CD4-positive, CD25-positive, alpha-beta regulatory T cell (primary cell): Measurements from ENCODE around the gene IRS1. TPM values are rescaled to one million over a fixed set of nuclear protein-coding genes. Genes with fewer than 3 reads are reported as not detected.

Experiments
- ATAC-seq, 2 donors: fragments of 150-1000 bp; cut with Tn5 transposase; one replicate each; pipeline ENCODE4 v1.10.0; 2021; ENCODE audit warnings: low read depth in 2 of 2, moderate number of reproducible peaks in 2 of 2, moderate library complexity in 1 of 2
- DNase-seq, 3 donors: peaks; one replicate each; pipeline versions ENCODE4 v3.0.0 to v3.0.0-alpha.2; 2012 to 2022; ENCODE audit warnings: mixed read lengths in 1 of 3
- H3K27ac ChIP-seq: one replicate; pipeline ENCODE4 v1.7.0; 2013; ENCODE audit warnings: mild to moderate bottlenecking, low read length; ENCODE audit not compliant: insufficient read depth, poor library complexity, severe bottlenecking
- H3K27me3 ChIP-seq: one replicate; pipeline ENCODE4 v1.7.0; 2013; ENCODE audit warnings: low read length; ENCODE audit not compliant: control insufficient read depth, insufficient read depth
- H3K36me3 ChIP-seq: one replicate; pipeline ENCODE4 v1.7.0; 2013; ENCODE audit warnings: mild to moderate bottlenecking, low read length, moderate library complexity; ENCODE audit not compliant: control insufficient read depth, insufficient read depth
- H3K4me1 ChIP-seq: 2 replicates; pipeline ENCODE4 v1.7.0; 2013; ENCODE audit warnings: mild to moderate bottlenecking, low read length; ENCODE audit not compliant: insufficient read depth, control insufficient read depth, poor library complexity, severe bottlenecking
- H3K4me3 ChIP-seq: one replicate; pipeline ENCODE4 v1.7.0; 2013; ENCODE audit warnings: low read depth, mild to moderate bottlenecking, low read length, moderate library complexity
- H3K9me3 ChIP-seq, 2 experiments: 1 replicate in 1 of 2; 2 replicates in 1 of 2; pipeline ENCODE4 v1.7.0; 2013; ENCODE audit warnings: low read length in 2 of 2, mild to moderate bottlenecking in 1 of 2, moderate library complexity in 1 of 2; ENCODE audit not compliant: control insufficient read depth in 2 of 2
- H3K27ac Mint-ChIP-seq, 3 donors: one replicate each; pipeline ENCODE4 v1.8.0; 2020 to 2022; ENCODE audit warnings: mild to moderate bottlenecking in 3 of 3, mixed read lengths in 3 of 3, moderate library complexity in 2 of 3
- H3K27me3 Mint-ChIP-seq: one replicate; pipeline ENCODE4 v1.8.0; 2022; ENCODE audit warnings: mild to moderate bottlenecking, mixed read lengths
- H3K36me3 Mint-ChIP-seq: one replicate; pipeline ENCODE4 v1.8.0; 2020; ENCODE audit warnings: mixed read lengths
- H3K4me1 Mint-ChIP-seq, 4 donors: one replicate each; pipeline ENCODE4 v1.8.0; 2020 to 2022; ENCODE audit warnings: mixed read lengths in 4 of 4, mild to moderate bottlenecking in 1 of 4
- H3K4me3 Mint-ChIP-seq, 4 donors: one replicate each; pipeline ENCODE4 v1.8.0; 2020 to 2022; ENCODE audit warnings: mild to moderate bottlenecking in 4 of 4, mixed read lengths in 4 of 4, moderate library complexity in 3 of 4
- H3K9me3 Mint-ChIP-seq, 7 donors: one replicate each; pipeline ENCODE4 v1.8.0; 2020 to 2022; ENCODE audit warnings: mixed read lengths in 7 of 7, mild to moderate bottlenecking in 3 of 7, moderate library complexity in 2 of 7
- polyA plus RNA-seq, 4 donors: library from polyadenylated mRNA; unstranded; fragments of 300-500 nt; fragmentation: Illumina TruSeq; gene quantifications; one replicate each; pipeline ENCODE4 v1.2.3, GENCODE V29; 2021
- total RNA-seq: library from RNA; stranded (reverse); gene quantifications from one replicate; pipeline ENCODE4 v1.2.3, GENCODE V29; 2022

IRS1 gene
- total and polyA plus RNA-seq, 5 donors from 2014 or later = 0.05 to 3.5 (median 0.15) TPM; not detected in 1

DNA sequence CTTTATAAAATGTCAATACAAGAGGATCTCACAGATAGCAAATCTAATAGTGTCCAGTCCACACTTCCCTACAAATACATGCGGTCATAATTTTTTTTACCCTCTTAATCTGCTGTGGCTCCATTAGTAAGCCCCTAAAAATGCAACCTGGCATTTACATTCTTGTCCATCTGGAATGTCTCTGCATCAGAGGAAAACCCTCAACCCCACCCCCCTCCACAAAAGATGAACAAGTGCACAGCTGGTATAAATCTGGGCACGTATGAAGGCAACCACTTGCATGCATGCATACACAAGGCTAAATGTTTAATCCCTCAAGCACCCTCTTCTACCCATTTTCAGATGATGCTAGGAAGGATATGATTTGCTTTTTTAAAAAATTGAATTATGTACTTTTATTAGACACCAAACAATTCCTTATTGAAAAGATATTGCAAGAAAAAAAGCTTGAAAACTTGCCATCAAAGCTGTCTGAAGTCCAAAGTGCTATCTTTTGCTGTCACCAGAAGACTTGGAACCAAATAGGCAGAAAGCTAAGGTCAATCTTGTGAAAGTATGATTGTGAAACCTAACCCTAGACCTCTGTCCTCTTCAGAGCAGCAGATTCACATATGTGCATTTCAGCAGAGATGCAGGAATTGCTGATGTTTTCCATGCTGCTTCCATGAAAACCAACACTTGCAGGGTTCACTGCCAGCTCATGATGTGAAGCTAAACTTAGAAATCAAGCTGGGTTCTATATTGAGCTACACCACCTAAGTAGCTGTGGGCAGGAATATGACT is 39.0 kb downstream of the IRS1 start:
- peaks cover 6% of the 10 kb centered on the region for H3K27me3 Mint-ChIP-seq
- ATAC-seq = no peak
- Histone ChIP-seq H3K9me3 (no peaks in the 10 kb centered on the region), H3K4me1 (no peaks in the 10 kb centered on the region), H3K27me3 (no peaks in the 10 kb centered on the region), H3K27ac (no peak overlapping the region), H3K4me3 (no peak overlapping the region), H3K36me3 (no peaks in the 10 kb centered on the region)
- no peaks in the 10 kb centered on the region for H3K4me1 Mint-ChIP-seq
- H3K36me3 Mint-ChIP-seq = no peaks in the 10 kb centered on the region
- H3K27ac Mint-ChIP-seq = no peak overlapping the region
- H3K4me3 Mint-ChIP-seq = no peak overlapping the region
- peaks cover 0 to 3% (median 0%) of the 10 kb centered on the region in 7 donors for H3K9me3 Mint-ChIP-seq
- DNase-seq = no peak

DNA sequence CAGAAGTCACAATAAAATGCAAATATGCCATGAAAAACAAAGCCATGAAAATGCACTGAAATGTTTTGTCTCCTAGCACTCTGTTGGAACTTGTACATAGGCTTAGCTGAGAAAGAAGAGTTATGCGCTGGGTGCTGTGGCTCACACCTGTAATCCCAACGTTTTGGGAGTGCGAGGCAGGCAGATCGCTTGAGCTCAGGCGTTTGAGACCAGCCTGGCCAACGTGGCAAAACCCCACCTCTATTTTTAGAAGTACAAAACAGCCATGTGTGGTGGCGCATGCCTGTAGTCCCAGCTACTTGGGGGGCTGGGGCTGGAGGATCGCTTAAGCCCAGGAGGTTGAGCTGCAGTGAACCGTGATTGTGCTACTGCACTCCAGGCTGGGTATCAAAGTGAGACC is 39.9 kb downstream of the IRS1 start:
- Mint-ChIP-seq H3K9me3 (peaks cover 0 to 2% (median 0%) of the 10 kb centered on the region in 7 donors), H3K27me3 (peaks cover 6% of the 10 kb centered on the region), H3K36me3 (no peaks in the 10 kb centered on the region), H3K27ac (no peak overlapping the region), H3K4me1 (no peaks in the 10 kb centered on the region), H3K4me3 (no peak overlapping the region)
- no peaks in the 10 kb centered on the region for H3K9me3 ChIP-seq
- no peaks in the 10 kb centered on the region for H3K27me3 ChIP-seq
- no peaks in the 10 kb centered on the region for H3K4me1 ChIP-seq
- H3K36me3 ChIP-seq = no peaks in the 10 kb centered on the region
- no peak overlapping the region for H3K27ac ChIP-seq
- DNase-seq (no peak), ATAC-seq (no peak)
- H3K4me3 ChIP-seq = no peak overlapping the region

DNA sequence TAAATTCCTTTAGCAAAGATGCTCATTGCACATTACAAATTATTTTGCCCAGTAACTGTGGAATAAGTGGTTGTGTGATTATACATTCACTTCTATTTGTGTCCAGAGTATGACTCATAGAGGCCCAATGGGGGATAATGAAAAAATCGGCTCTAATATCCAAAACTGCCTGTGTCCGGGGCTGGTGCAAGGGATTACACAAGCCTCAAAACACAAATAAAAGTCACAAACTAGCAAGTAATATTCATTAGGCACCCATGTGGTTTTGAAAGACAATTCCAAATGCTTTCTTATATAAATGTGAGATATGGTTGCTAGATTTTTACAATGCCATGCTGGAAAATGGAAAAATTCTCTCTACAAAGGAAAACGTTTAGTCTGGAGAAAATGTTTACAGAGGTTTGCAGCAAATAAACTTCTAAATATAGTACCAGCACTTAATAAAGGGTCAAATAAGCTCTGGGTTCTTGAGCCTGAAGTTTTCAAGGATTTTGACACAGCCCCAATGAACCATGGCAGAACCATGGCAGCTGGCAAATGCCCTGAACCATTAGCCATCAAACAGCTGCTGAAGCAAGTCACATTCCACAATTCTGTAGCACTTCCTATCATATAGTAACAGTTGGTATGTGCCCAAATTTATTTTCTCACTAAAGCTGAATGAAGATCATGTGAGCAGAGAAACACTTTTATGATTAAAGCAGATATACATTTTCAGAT is 40.5 kb downstream of the IRS1 start:
- Histone ChIP-seq H3K36me3 (no peaks in the 10 kb centered on the region), H3K9me3 (no peaks in the 10 kb centered on the region), H3K27ac (no peak overlapping the region), H3K4me1 (no peaks in the 10 kb centered on the region), H3K4me3 (no peak overlapping the region), H3K27me3 (no peaks in the 10 kb centered on the region)
- Mint-ChIP-seq H3K4me3 (no peak overlapping the region), H3K27ac (no peak overlapping the region), H3K9me3 (peaks cover 0 to 2% (median 0%) of the 10 kb centered on the region in 7 donors), H3K4me1 (no peaks in the 10 kb centered on the region), H3K27me3 (peaks cover 6% of the 10 kb centered on the region), H3K36me3 (no peaks in the 10 kb centered on the region)
- ATAC-seq = no peak
- DNase-seq = no peak

DNA sequence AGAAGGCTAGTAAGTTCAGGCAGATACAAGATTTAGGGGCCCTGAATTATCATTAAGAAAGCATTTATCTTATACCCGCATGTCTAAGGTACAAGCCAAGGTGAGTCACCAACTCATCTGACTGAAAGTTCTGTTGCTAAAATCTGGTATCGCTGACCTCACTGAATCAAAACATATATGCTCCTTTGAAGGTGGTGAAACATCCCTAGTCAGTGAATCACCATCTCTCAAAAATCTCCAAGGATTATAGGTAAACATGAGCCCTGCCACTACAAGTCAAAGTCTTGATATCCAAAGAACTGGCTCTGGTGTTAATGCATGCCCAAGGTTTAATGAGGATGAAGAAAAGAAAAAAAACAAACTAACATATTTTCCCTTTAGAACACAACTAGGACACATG is 43.5 kb downstream of the IRS1 start:
- H3K36me3 ChIP-seq = no peaks in the 10 kb centered on the region
- Mint-ChIP-seq H3K36me3 (no peaks in the 10 kb centered on the region), H3K27me3 (peaks cover 6% of the 10 kb centered on the region), H3K4me1 (no peaks in the 10 kb centered on the region), H3K4me3 (no peak overlapping the region), H3K27ac (no peak overlapping the region), H3K9me3 (peaks cover 0 to 2% (median 0%) of the 10 kb centered on the region in 7 donors)
- ATAC-seq = peak in 1 of 2 donors; percentile 42
- H3K9me3 ChIP-seq = no peaks in the 10 kb centered on the region
- no peak overlapping the region for H3K27ac ChIP-seq
- no peaks in the 10 kb centered on the region for H3K4me1 ChIP-seq
- no peak overlapping the region for H3K4me3 ChIP-seq
- peak in 1 of 3 donors; percentile 5 for DNase-seq
- H3K27me3 ChIP-seq = no peaks in the 10 kb centered on the region

DNA sequence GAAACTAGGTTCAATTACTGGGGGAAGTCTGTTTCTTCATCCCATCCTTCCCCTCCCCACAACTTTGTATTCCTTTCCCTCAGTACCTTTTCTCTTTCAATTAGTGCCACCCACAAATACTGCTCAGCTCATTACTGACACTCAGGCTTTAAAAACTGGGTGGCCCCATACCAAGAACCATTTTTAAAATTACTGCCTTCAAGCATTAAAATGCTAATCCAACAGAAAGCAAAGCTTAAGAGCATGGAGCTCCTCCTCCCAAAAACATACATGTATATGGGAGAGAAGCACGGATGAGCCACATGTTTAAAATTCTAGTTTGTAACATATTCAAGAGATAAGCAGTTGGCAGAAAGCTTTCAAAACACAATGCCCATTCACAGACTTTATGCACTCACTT is 44.0 kb downstream of the IRS1 start:
- peaks cover 0 to 2% (median 0%) of the 10 kb centered on the region in 7 donors for H3K9me3 Mint-ChIP-seq
- Histone ChIP-seq H3K36me3 (no peaks in the 10 kb centered on the region), H3K4me1 (no peaks in the 10 kb centered on the region), H3K27me3 (no peaks in the 10 kb centered on the region), H3K27ac (no peak overlapping the region), H3K9me3 (no peaks in the 10 kb centered on the region), H3K4me3 (no peak overlapping the region)
- H3K4me1 Mint-ChIP-seq = no peaks in the 10 kb centered on the region
- ATAC-seq = no peak
- DNase-seq = no peak
- no peak overlapping the region for H3K4me3 Mint-ChIP-seq
- peak overlapping the region in 1 of 3 donors; percentile 10 for H3K27ac Mint-ChIP-seq
- H3K36me3 Mint-ChIP-seq = no peaks in the 10 kb centered on the region
- H3K27me3 Mint-ChIP-seq = peaks cover 10% of the 10 kb centered on the region

DNA sequence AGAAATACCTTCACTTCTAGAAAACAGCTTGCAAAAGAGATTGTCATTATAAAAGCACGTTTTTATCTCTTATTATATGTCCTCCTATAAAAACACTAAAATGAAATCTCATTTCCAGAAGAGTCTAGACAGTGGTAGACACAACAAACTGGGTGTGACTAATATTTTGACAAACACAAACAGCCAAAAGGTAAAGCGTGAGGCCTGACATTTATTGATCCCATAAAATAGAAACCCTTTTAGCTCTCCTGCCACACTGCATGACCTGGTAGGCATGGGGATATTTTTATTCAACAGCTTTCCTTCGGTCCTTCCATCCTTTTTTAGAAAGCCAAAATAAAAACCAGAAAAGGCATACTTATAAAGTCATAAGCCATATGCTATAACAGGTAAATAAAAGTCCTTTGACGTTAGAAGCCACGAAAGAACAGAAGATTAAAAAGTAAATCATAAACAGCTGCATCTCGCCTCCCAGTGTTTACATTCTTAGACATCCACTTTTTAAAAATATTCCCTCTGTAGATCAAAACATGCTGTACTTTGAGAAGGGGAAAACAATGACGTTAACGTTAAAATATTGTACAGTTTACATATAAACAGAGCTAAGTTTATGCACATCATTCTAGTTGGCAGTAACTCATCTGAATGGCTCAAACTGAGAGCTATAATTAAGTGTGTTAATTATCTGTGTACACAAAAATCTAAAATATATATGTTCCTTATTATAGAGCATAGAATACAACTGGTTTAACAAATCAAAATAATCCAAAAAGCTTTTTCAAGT is 44.6 kb downstream of the IRS1 start:
- ATAC-seq = no peak
- H3K9me3 ChIP-seq = no peaks in the 10 kb centered on the region
- Mint-ChIP-seq H3K9me3 (peaks cover 0 to 2% (median 0%) of the 10 kb centered on the region in 7 donors), H3K4me3 (no peak overlapping the region), H3K36me3 (no peaks in the 10 kb centered on the region), H3K4me1 (no peaks in the 10 kb centered on the region), H3K27me3 (peaks cover 15% of the 10 kb centered on the region), H3K27ac (no peak overlapping the region)
- no peaks in the 10 kb centered on the region for H3K27me3 ChIP-seq
- no peak for DNase-seq
- no peaks in the 10 kb centered on the region for H3K4me1 ChIP-seq
- no peak overlapping the region for H3K4me3 ChIP-seq
- no peaks in the 10 kb centered on the region for H3K36me3 ChIP-seq
- H3K27ac ChIP-seq = no peak overlapping the region

DNA sequence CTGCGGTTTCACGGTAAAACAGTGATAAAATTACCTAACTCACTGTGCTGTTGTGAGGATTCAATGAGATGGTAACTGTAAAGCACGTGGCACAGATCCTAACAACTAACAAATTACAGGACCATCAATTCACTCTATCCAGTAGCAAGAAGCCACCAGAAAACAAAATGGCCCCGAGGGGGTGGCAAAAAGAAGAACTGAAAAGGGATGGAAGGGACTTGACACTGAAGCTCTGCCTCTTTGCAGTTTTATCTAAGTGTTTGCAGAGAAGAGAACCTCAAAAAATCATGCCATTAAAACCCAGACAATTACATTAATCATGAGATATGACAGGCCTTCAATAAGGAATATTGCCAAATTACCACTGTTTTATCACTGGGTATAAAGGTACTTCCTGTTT is 46.7 kb downstream of the IRS1 start:
- Histone ChIP-seq H3K27ac (no peak overlapping the region), H3K36me3 (no peaks in the 10 kb centered on the region), H3K27me3 (no peaks in the 10 kb centered on the region), H3K9me3 (no peaks in the 10 kb centered on the region), H3K4me3 (no peak overlapping the region), H3K4me1 (no peaks in the 10 kb centered on the region)
- Mint-ChIP-seq H3K9me3 (peaks cover 0 to 2% (median 0%) of the 10 kb centered on the region in 7 donors), H3K36me3 (no peaks in the 10 kb centered on the region), H3K4me3 (no peak overlapping the region), H3K27ac (no peak overlapping the region), H3K27me3 (peaks cover 10% of the 10 kb centered on the region), H3K4me1 (no peaks in the 10 kb centered on the region)
- DNase-seq (no peak), ATAC-seq (no peak)
